ENCODE results near the gene UBE2QL1. TPM values are rescaled to one million over a fixed set of nuclear protein-coding genes. Genes with fewer than 3 reads are reported as not detected.

The UBE2QL1 gene
- total RNA-seq, 2 donors from 2014 or later: 2.5 to 8.6 TPM

DNA sequence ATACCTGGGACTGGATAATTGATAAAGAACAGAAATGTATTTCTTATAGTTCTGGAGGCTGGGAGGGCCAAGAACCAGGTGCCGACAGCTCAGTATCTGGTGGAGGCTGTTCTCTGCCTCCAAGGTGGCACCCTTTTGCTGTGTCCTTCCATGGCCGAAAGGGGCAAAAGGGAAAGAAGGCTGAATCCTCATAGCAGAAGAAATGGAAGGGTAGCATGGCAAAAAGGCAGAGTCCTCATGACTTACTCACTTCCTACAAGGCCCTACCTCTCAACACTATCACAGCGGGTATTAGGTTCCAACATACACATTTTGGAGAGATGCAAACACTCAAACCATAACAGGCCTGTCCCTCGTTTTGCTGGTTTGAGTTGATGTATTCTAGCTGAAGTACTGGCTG lies 45.2 kb upstream of the UBE2QL1 start:
- Histone ChIP-seq H3K4me1 (replicated peaks) (no peaks in the 10 kb centered on the region), H3K27ac (no peak overlapping the region), H3K27me3 (replicated peaks; ENCODE audit: insufficient read depth) (no peaks in the 10 kb centered on the region), H3K36me3 (no peaks in the 10 kb centered on the region), H3K9me3 (no peaks in the 10 kb centered on the region), H3K4me3 (no peak overlapping the region)
- TF ChIP-seq, protein P1, sequence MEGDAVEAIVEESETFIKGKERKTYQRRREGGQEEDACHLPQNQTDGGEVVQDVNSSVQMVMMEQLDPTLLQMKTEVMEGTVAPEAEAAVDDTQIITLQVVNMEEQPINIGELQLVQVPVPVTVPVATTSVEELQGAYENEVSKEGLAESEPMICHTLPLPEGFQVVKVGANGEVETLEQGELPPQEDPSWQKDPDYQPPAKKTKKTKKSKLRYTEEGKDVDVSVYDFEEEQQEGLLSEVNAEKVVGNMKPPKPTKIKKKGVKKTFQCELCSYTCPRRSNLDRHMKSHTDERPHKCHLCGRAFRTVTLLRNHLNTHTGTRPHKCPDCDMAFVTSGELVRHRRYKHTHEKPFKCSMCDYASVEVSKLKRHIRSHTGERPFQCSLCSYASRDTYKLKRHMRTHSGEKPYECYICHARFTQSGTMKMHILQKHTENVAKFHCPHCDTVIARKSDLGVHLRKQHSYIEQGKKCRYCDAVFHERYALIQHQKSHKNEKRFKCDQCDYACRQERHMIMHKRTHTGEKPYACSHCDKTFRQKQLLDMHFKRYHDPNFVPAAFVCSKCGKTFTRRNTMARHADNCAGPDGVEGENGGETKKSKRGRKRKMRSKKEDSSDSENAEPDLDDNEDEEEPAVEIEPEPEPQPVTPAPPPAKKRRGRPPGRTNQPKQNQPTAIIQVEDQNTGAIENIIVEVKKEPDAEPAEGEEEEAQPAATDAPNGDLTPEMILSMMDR (IDR thresholded peaks at IDR 0.05): no peak
- TF ChIP-seq POLR2AphosphoS5 (IDR thresholded peaks at IDR 0.05): no peak
- TF ChIP-seq POLR2A (IDR thresholded peaks at IDR 0.05): no peak
- WGBS: 87% methylated on average over 4 of the region's 4 CpGs
- intact Hi-C loops (cut with DNase I): no loop called here
- no peak for DNase-seq (ENCODE audit: low spot score)

DNA sequence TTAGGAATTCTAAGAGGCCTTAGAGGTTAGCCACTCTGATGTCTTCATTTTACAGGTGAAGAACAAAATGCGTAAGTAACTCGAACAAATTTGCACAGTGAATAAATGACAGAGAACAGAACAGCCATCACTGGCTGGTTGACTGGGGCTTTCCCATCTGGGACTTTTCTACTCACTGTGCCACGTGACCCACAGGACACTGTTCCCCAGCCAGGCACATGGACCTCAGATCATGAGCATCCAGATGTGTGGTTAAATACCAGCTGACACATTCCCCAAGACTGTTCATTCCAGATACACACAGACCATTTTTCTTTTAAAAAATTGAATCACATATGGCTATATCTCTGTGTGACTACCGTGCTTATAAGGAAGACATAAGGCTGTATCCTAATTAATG lies 44.5 kb upstream of the UBE2QL1 start:
- no peaks in the 10 kb centered on the region for H3K4me1 ChIP-seq (replicated peaks)
- DNase-seq (ENCODE audit: low spot score): no peak
- no peaks in the 10 kb centered on the region for H3K36me3 ChIP-seq
- intact Hi-C loops (cut with DNase I): no loop called here
- H3K27me3 ChIP-seq (replicated peaks; ENCODE audit: insufficient read depth): no peaks in the 10 kb centered on the region
- no peak overlapping the region for H3K4me3 ChIP-seq
- WGBS: 87% methylated on average over 4 of the region's 4 CpGs
- no peak overlapping the region for H3K27ac ChIP-seq
- TF ChIP-seq POLR2A (IDR thresholded peaks at IDR 0.05): no peak
- TF ChIP-seq POLR2AphosphoS5 (IDR thresholded peaks at IDR 0.05): no peak
- H3K9me3 ChIP-seq: no peaks in the 10 kb centered on the region

DNA sequence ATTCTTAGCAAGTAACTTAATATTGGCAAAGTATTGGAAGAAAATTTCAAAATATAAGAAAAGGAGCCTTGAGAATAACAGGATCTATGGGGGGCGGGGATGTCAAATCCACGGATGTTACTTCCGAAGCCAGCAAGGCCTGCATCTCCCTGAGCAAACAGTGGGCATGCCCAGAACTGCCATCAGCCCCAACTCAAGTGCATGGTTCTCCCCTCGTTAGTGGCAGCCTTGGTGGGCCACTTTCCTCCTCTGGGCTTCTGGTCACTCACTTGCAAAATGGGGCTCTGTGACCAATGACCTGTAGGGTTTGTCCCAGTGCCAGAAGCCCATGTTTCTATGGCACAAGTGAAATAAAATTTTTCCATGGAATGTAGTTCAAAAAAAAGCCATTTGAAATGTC lies 43.1 kb upstream of the UBE2QL1 start:
- 63% methylated on average over 4 of the region's 4 CpGs for WGBS
- no peak for DNase-seq (ENCODE audit: low spot score)

DNA sequence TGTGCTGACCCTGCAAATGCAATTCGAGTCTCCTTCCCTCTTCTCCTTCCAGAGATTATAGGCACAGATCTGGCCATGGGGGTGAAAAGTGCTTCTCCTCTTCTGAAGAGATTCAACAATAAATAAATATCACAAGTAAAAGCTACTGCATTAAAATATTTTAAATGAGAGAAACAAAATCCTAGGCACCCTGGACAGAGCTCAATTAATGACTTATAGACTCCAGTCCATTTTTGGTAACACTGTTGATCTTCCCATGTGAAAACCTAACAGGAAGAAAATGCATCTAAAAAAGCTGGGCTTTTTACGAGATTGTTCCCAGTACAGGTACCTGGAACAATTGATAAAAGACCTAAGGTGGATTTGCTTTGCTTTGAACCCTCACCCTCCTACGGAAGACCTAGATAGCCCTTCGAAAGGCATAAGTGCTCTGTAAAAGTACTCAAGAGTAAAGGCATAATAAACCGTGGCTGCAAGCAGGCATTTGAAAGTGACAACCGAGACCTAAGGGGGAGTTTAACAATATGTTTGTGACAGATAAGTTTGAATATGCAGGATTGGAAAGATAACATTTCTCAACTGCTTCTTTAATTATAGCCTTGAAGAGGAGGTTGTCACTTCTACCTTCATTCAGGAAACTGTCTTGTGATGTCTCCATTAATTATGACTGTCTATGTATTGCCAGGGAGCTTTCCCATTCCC lies 41.0 kb upstream of the UBE2QL1 start:
- Histone ChIP-seq H3K9me3 (no peaks in the 10 kb centered on the region), H3K4me3 (no peak overlapping the region), H3K27ac (no peak overlapping the region), H3K4me1 (replicated peaks) (no peaks in the 10 kb centered on the region), H3K27me3 (replicated peaks; ENCODE audit: insufficient read depth) (no peaks in the 10 kb centered on the region), H3K36me3 (no peaks in the 10 kb centered on the region)
- no peak for TF ChIP-seq POLR2A (IDR thresholded peaks at IDR 0.05)
- TF ChIP-seq POLR2AphosphoS5 (IDR thresholded peaks at IDR 0.05): no peak
- TF ChIP-seq, protein P1 (IDR thresholded peaks at IDR 0.05): no peak
- no peak for DNase-seq (ENCODE audit: low spot score)
- 64% methylated on average over 6 of the region's 6 CpGs for WGBS
- intact Hi-C loops (cut with DNase I): no loop called here

More for the DNA sequence above, 43.1 kb upstream of the UBE2QL1 start:
- intact Hi-C loops (cut with DNase I): no loop called here
- no peaks in the 10 kb centered on the region for H3K36me3 ChIP-seq
- no peak overlapping the region for H3K27ac ChIP-seq
- TF ChIP-seq POLR2AphosphoS5 (IDR thresholded peaks at IDR 0.05): no peak
- no peak for TF ChIP-seq POLR2A (IDR thresholded peaks at IDR 0.05)
- TF ChIP-seq, protein P1 (IDR thresholded peaks at IDR 0.05): no peak
- no peak overlapping the region for H3K4me3 ChIP-seq
- no peaks in the 10 kb centered on the region for H3K4me1 ChIP-seq (replicated peaks)
- no peaks in the 10 kb centered on the region for H3K9me3 ChIP-seq
- H3K27me3 ChIP-seq (replicated peaks; ENCODE audit: insufficient read depth): no peaks in the 10 kb centered on the region

DNA sequence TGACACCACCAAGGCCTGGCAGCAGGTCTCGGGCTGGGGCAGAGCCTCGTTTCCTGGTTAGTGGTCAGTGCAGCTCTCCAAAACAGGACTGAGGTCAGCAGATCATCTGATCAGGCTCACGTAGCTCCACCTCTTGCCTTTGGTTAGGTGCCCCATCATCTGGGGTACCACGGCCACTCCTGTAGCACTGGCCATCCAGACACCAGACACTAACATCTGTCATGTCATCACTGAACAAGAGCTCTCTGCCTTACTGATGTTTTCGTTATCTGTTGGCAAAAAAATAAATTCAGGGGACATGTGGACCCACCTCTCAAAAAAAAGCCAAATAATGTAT lies 40.4 kb upstream of the UBE2QL1 start:
- H3K4me3 ChIP-seq: no peak overlapping the region
- H3K9me3 ChIP-seq: no peaks in the 10 kb centered on the region
- no peaks in the 10 kb centered on the region for H3K36me3 ChIP-seq
- TF ChIP-seq, protein P1 (IDR thresholded peaks at IDR 0.05): no peak
- TF ChIP-seq POLR2AphosphoS5 (IDR thresholded peaks at IDR 0.05): no peak
- WGBS: 87% methylated on average over 5 of the region's 5 CpGs
- intact Hi-C loops (cut with DNase I): no loop called here
- no peak overlapping the region for H3K27ac ChIP-seq
- H3K27me3 ChIP-seq (replicated peaks; ENCODE audit: insufficient read depth): no peaks in the 10 kb centered on the region
- DNase-seq (ENCODE audit: low spot score): no peak
- no peaks in the 10 kb centered on the region for H3K4me1 ChIP-seq (replicated peaks)
